GM18517 (cell line): ENCODE data around the gene TFDP1.

Experiments
- ATAC-seq: cut with Tn5 transposase; IDR thresholded peaks from one replicate; pipeline ENCODE4 v1.9.1; 2021; ENCODE audit warnings: mild to moderate bottlenecking, moderate library complexity; ENCODE audit not compliant: unreplicated experiment

TFDP1 gene

DNA sequence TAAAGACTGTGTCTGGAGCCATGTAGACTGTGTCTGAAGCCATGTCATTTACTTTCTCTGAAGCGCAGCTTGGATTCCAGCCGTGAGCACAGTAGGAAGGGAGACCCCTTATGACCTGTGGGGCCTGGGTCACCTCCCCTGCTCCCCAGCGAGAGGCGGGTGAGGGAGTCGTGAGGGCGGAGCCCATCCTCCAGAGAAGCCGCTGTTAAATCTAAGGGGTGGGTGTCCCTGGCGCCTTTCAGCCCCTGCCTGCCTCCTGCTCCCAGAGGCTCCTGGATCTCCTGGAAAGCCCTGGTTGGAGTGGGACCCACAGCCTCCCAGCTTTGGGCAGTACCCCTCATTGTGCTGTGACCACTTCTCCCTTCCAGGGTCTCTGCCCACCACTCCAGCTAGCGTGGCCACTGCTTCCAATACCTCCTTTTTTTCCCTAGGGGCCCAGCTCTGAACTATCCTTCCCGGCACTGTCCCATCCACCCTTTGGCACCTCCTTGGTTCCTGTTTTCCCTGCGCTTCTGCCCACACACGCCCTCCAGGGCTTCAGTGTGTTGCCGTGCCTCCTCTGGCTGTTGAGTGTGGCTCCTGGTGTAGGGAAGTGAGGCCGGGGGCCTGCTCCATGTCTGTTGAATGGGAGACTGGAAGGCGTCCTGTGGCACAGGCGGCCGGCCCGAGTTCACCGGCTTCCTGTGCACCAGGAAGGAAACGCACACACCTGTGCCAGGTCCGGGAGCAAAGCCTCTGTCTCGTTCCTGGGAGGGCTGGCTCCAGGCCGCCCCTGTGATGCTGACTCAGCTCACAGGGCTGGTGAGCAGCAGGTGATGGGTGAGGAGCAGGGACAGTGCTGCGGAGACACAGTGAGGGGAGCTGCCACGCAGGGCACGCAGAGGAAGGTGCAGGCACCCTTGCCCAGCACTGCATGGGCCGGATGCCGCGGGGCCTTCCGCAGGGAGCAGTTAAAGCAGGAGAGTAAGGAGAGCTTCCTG, 44.0 kb downstream of the TFDP1 start:
- ATAC-seq, result no peak

- ATAC-seq, result no peak
These were observed 45.3 kb downstream of the TFDP1 start for GRCh38 chr13:113629866-113630265.

DNA sequence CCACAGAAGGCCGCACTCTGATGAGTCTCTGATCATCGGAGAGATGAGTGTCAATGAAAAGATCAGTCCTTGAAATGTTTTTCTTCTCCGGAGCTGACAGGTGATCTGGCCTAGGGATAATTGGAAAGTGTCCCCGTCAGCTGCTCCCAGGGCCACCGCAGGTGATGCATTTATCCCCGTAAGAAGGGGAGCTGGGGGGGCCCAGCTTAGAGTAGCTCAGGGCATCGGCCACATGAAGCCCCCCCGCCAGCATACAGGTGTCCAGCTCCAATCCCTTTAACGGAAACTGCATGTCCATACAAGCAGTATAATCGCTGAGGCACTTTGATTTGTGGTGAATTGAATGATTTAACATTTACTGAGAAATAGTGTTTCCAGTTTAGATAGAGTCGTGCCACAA, 45.7 kb downstream of the TFDP1 start:
- ATAC-seq, result no peak

- no peak for ATAC-seq
These were observed 46.3 kb downstream of the TFDP1 start for GRCh38 chr13:113630804-113631203.

DNA sequence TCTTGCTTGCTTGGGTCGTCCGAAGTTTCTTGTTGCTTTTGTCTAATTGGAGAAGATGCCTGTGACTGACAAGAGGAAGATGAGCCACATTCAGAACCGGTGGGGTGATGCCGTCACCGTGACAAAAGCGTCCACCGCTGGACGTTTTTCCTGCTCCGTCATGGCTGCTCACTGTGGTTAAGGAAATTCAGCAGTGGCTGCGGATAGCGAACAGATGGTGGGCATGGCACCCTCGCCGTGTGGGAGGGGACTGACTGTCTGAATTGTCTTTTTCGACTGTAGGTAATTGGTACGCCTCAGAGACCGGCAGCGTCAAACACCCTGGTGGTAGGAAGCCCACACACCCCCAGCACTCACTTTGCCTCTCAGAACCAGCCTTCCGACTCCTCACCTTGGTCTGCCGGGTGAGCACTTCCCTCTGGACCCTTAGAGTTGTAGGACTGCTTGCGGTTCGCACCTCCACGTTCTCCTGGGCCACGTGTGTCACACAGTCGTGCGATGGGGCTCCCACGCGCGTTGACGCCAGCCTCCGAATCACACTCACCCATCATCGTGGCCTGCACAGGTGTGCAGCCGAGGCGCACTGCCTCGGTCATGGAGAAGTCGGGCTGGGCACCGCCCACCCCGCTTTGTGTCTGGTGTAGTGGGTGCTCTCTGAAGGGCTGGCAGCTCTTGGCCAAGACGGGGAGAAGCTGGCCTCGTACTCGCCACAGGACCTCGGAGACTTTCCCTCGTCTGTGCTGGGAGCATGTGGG, 47.0 kb downstream of the TFDP1 start:
- ATAC-seq, result no peak

- ATAC-seq, result no peak
These were observed 48.3 kb downstream of the TFDP1 start for GRCh38 chr13:113632706-113633484.

GRCh38 chr13:113633485-113633873, 48.9 kb downstream of the TFDP1 start:
- ATAC-seq, result no peak

GRCh38 chr13:113634279-113635047, 49.9 kb downstream of the TFDP1 start:
- ATAC-seq, result no peak

GRCh38 chr13:113635048-113635420, 50.5 kb downstream of the TFDP1 start:
- no peak for ATAC-seq

- no peak for ATAC-seq
These were observed 51.2 kb downstream of the TFDP1 start for GRCh38 chr13:113635709-113636108.

DNA sequence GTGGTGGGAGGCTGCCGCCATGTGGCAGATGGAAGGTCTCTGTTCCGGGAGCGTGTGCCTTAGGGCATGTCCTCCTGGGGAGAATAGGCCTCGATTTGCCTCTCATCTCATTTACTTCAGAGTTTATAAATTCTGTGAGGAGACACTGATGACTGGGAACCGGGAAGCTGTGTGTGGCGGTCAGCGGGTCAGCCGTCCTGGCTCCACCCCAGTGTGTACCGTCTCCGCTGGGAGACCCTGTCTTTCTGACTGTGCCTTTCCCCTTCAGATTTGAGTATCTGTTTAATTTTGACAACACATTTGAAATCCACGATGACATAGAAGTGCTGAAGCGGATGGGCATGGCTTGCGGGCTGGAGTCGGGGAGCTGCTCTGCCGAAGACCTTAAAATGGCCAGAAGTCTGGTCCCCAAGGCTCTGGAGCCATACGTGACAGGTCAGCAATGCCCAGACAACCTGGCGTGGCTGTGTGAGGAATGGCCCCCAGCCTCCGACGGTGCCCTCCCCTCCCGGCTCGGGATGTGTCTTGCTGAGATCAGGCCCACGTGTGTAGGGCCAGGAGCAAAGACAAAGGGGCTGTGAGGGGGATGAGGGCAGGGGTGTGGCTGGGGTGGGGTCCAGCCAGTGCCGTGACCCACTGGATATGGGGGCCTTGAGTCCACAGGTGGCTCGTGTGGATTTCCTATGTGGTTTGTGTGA, 51.9 kb downstream of the TFDP1 start:
- ATAC-seq, result no peak

DNA sequence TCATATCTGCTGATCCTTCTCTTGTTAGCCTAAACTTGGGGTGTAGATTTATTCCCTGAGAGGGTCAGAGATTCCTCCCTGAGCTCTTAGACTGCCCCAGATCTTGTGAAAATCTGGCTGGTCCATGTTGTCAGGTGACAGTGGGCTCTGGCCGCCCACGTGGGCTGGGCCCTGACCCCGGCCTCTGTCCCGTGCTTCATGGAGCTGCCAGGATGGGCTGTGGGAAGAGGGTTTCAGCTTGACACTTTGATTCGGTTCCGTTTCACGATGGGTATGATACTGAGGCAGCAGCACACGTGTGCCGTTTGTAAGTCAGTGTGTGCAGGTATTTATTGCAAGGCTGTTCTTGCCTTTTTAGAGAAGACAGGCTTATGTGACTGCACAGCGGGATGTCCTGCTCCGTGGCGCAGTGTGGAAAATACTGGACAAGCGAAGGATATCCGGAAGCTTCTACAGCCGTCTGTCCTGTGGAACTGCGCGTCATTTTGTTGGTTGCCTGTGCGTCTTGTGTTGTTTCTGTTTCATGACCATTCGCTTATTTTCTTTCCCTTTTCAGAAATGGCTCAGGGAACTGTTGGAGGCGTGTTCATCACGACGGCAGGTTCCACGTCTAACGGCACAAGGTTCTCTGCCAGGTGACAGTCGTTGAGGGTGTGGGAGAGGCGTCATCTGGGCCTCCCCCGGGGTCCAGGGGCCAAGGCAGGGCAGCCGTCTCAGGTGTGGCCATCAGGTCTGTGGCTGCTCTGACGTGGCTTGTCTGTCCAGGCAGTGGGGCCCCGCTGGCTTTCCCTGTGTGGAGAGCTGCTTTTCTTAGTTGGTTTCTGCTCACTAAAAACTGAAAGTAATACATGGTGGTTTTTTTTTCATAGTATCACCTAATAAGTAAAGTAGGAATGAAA, 53.0 kb downstream of the TFDP1 start:
- no peak for ATAC-seq

GRCh38 chr13:113638173-113638746, 53.7 kb downstream of the TFDP1 start:
- no peak for ATAC-seq

GRCh38 chr13:113638806-113639205, 54.3 kb downstream of the TFDP1 start:
- ATAC-seq, result no peak

GRCh38 chr13:113639616-113640262, 55.2 kb downstream of the TFDP1 start:
- no peak for ATAC-seq

GRCh38 chr13:113641426-113641825, 56.9 kb downstream of the TFDP1 start:
- no peak for ATAC-seq

DNA sequence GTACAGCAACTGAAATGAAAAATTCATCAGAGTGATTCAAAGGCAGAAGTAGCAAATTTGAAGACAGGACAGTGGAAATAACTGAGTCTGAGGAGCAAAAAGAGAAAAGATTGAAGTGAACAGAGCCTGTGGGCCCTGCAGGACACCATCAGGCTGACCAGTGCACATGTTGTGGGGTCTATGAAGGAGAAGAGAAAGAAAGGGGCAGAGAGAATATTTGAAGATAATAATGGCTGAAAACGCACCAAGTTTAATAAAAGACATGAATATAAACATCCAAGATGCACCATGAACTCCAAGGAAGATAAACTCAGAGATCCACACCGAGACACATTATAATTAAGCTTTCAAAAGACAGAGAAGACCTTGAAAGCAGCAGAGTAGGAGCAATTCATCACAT, 58.0 kb downstream of the TFDP1 start:
- ATAC-seq, result no peak

- ATAC-seq, result no peak
These were observed 59.0 kb downstream of the TFDP1 start for GRCh38 chr13:113643593-113643992.
